ENCODE measurements around the gene OR10K2. TPM values are rescaled to one million over a fixed set of nuclear protein-coding genes. Genes with fewer than 3 reads are reported as not detected.

Gene OR10K2
- total and polyA plus RNA-seq, 2 of the 4 experiments (the other 2 are of a cell fraction) = not detected

DNA sequence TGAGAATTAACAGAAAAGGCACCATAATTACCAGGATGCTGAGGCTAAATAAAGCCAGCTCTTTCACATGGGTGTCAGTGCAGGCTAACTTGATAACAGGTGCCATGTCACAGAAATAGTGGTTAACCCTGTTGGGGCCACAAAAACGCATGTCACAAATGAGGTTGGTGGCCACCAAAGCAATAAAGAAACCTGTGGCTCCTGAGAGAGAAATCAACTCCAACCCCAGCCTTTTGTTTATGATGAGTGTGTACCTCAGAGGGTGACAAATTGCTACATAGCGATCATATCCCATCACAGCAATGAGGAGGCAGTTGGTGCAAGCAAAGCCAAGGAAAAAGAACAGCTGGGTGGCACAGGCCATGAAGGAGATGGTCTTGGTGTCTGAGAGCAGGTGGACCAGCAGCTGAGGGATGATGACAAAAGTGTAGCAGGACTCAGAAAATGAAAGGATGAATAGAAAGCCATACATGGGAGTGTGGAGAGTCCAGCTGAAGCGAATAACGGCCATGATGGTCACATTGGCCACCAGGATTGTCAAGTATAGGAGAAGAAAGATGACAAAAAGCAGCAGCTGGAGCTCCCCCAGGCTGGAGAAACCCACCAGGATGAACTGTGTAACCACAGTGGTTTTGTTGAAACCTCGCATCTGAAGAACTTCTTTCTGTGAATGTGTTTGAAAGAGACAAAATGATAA, 27.1 kb downstream of the OR10K2 start, which contains the start of gene OR10T2:
Gene OR10T2, minus strand, starts transcription at position 649 of the 697 bp plus-strand sequence. Its CDS starts 0 bp downstream, at position 649.
- H3K18ac ChIP-seq (ENCODE audit: low read depth, low read length) = no peak within 1 kb of the TSS
- H3K27me3 ChIP-seq (ENCODE audit: control insufficient read depth, insufficient read depth, low read length) = no peaks in the 10 kb centered on the region
- no peak within 1 kb of the TSS for H3K9ac ChIP-seq (ENCODE audit: low read depth, low read length)
- DNase-seq = no peak
- no peaks in the 10 kb centered on the region for H3K4me1 ChIP-seq (ENCODE audit: control insufficient read depth, insufficient read depth, low read length)
- no peaks in the 10 kb centered on the region for H3K79me1 ChIP-seq (ENCODE audit: low read depth in 1 of 2, low read length in 2 of 2)
- ATAC-seq (ENCODE audit: low read depth) = no peak
- H2AK5ac ChIP-seq (ENCODE audit: low read depth, low read length) = no peak within 1 kb of the TSS
- no peak within 1 kb of the TSS for H2BK15ac ChIP-seq (ENCODE audit: low read depth, low read length)
- CTCF ChIA-PET = no interaction called here
- no peak within 1 kb of the TSS for H4K8ac ChIP-seq (ENCODE audit: low read depth in 2 of 2, low read length in 2 of 2)
- intact Hi-C loops (cut with micrococcal nuclease) = no loop called here
- H2BK5ac ChIP-seq (ENCODE audit: low read depth, low read length, poor library complexity, severe bottlenecking) = no peak within 1 kb of the TSS
- no peak within 1 kb of the TSS for H2AK9ac ChIP-seq (replicated peaks; ENCODE audit: low read depth, low read length, poor library complexity)
- dilution Hi-C loops (cut with HindIII; ENCODE audit: low sequenced_read_pairs, unreplicated experiment) = no loop called here
- no peak within 1 kb of the TSS for H2BK20ac ChIP-seq (ENCODE audit: low read depth, low read length)
- no peak within 1 kb of the TSS for H4K91ac ChIP-seq (ENCODE audit: insufficient read depth, low read depth, low read length)
- H3K4me2 ChIP-seq (ENCODE audit: low read depth, low read length) = no peak within 1 kb of the TSS
- BruUV-seq (replicated peaks) = no TSS peak
- 38% methylated on average over 2 of the region's 5 CpGs; no CpG with 5 or more reads in 1 of the 2 experiments for WGBS, 2 experiments (ENCODE audit: extremely low coverage in 2 of 2, insufficient read length in 1 of 2)
- H2BK120ac ChIP-seq (ENCODE audit: low read depth, low read length) = no peak within 1 kb of the TSS
- no peak within 1 kb of the TSS for H2AFZ ChIP-seq (replicated peaks; ENCODE audit: low read length, poor library complexity)
- no peaks in the 10 kb centered on the region for H3K9me1 ChIP-seq (ENCODE audit: insufficient read depth, low read length)
- no peaks in the 10 kb centered on the region for H3K36me3 ChIP-seq (ENCODE audit: control insufficient read depth, insufficient read depth, low read length)
- no peak within 1 kb of the TSS for H3K56ac ChIP-seq (ENCODE audit: extremely low read depth, insufficient read depth, low read length)
- H3K27ac ChIP-seq (ENCODE audit: insufficient read depth, low read length) = no peak within 1 kb of the TSS
- TF ChIP-seq RAD21 (IDR thresholded peaks at IDR 0.05; ENCODE audit: low read length) (no peak), FOS (IDR thresholded peaks at IDR 0.05; ENCODE audit: low read depth, low read length) (no peak), CEBPB (IDR thresholded peaks at IDR 0.05; ENCODE audit: low read depth, low read length) (no peak), MAFK (IDR thresholded peaks at IDR 0.05; ENCODE audit: low read depth, low read length) (no peak), CHD1 (IDR thresholded peaks at IDR 0.05; ENCODE audit: low read depth, low read length) (no peak), MAZ (IDR thresholded peaks at IDR 0.05; ENCODE audit: borderline replicate concordance, low read depth, low read length) (no peak)
- TF ChIP-seq, protein P1, sequence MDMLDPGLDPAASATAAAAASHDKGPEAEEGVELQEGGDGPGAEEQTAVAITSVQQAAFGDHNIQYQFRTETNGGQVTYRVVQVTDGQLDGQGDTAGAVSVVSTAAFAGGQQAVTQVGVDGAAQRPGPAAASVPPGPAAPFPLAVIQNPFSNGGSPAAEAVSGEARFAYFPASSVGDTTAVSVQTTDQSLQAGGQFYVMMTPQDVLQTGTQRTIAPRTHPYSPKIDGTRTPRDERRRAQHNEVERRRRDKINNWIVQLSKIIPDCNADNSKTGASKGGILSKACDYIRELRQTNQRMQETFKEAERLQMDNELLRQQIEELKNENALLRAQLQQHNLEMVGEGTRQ (IDR thresholded peaks at IDR 0.05; ENCODE audit: low read depth, low read length) = no peak
- TF ChIP-seq, protein P2, sequence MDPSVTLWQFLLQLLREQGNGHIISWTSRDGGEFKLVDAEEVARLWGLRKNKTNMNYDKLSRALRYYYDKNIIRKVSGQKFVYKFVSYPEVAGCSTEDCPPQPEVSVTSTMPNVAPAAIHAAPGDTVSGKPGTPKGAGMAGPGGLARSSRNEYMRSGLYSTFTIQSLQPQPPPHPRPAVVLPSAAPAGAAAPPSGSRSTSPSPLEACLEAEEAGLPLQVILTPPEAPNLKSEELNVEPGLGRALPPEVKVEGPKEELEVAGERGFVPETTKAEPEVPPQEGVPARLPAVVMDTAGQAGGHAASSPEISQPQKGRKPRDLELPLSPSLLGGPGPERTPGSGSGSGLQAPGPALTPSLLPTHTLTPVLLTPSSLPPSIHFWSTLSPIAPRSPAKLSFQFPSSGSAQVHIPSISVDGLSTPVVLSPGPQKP (IDR thresholded peaks at IDR 0.05; ENCODE audit: borderline replicate concordance, low read depth, low read length) = no peak
- in situ Hi-C loops (cut with MboI; ENCODE audit: low sequenced_read_pairs) = no loop called here
- H3K14ac ChIP-seq (replicated peaks; ENCODE audit: low read depth, low read length) = no peak within 1 kb of the TSS
- no peak within 1 kb of the TSS for H3K23ac ChIP-seq (ENCODE audit: low read depth, low read length)
- POLR2A ChIA-PET (ENCODE audit: unreplicated experiment) = no interaction called here
- no peak within 1 kb of the TSS for H3K4me3 ChIP-seq (ENCODE audit: insufficient read depth, low read depth, low read length)
- no peaks in the 10 kb centered on the region for H4K20me1 ChIP-seq (ENCODE audit: insufficient read depth, low read length)
- no peaks in the 10 kb centered on the region for H3K9me3 ChIP-seq (ENCODE audit: control insufficient read depth, insufficient read depth, low read length)
- no peak within 1 kb of the TSS for H4K5ac ChIP-seq (ENCODE audit: low read depth, low read length)
- no peak within 1 kb of the TSS for H3K4ac ChIP-seq (ENCODE audit: low read depth, low read length)

All from IMR-90 (cell line).